ENCODE measurements around the gene LARP1B. TPM values are rescaled to one million over a fixed set of nuclear protein-coding genes. Genes with fewer than 3 reads are reported as not detected.

LARP1B gene
- total RNA-seq, 1 experiment from 2014 or later: 31.1 TPM

GRCh38 chr4:128241425-128241913 lies 180.4 kb downstream of the LARP1B start:
- H3K4me3 ChIP-seq (replicated peaks in 1 of 2; ENCODE audit: low read depth in 1 of 2, low read length in 2 of 2): no peak overlapping the region
- no peak overlapping the region for H2AFZ ChIP-seq (ENCODE audit: low read depth, low read length, poor library complexity, severe bottlenecking)
- no peaks in the 10 kb centered on the region for H3K9me2 ChIP-seq (ENCODE audit: insufficient read depth)
- H3K4me1 ChIP-seq (ENCODE audit: control insufficient read depth in 1 of 2, insufficient read depth in 2 of 2, low read length in 2 of 2): peaks cover 0 to 7% of the 10 kb centered on the region in 2 experiments; a peak in 1 of 4 replicates
- RAD21 ChIA-PET (ENCODE audit: low non-redundant PET in 1 of 2, low total read pairs in 2 of 2, uncharacterized antibody in 2 of 2, unreplicated experiment in 2 of 2): no interaction called here
- no peaks in the 10 kb centered on the region for H3K79me2 ChIP-seq (ENCODE audit: insufficient read depth, low read length)
- CTCF ChIA-PET: no interaction called here
- TF ChIP-seq POLR2A (IDR thresholded peaks at IDR 0.05; ENCODE audit: borderline replicate concordance, extremely low read depth, insufficient read depth, insufficient read length): no peak
- TF ChIP-seq YY1 (IDR thresholded peaks at IDR 0.05; ENCODE audit: extremely low read depth, insufficient replicate concordance, low read depth, low read length): no peak
- no peak for TF ChIP-seq EGR1 (IDR thresholded peaks at IDR 0.05; ENCODE audit: low read depth)
- TF ChIP-seq EZH2phosphoT487 (IDR thresholded peaks at IDR 0.05; ENCODE audit: borderline replicate concordance): no peak
- no peak for TF ChIP-seq SIN3A (IDR thresholded peaks at IDR 0.05; ENCODE audit: low read depth)
- no peak for TF ChIP-seq CBX3 (IDR thresholded peaks at IDR 0.05; ENCODE audit: low read depth)
- no peak for TF ChIP-seq CEBPB (IDR thresholded peaks at IDR 0.05; ENCODE audit: low read depth)
- TF ChIP-seq ATF3 (IDR thresholded peaks at IDR 0.05): no peak
- TF ChIP-seq, protein P1, sequence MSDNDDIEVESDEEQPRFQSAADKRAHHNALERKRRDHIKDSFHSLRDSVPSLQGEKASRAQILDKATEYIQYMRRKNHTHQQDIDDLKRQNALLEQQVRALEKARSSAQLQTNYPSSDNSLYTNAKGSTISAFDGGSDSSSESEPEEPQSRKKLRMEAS (IDR thresholded peaks at IDR 0.05): no peak
- TF ChIP-seq ZFX (IDR thresholded peaks at IDR 0.05): no peak
- H3K4me2 ChIP-seq (ENCODE audit: low read length): no peak overlapping the region
- H3K27ac ChIP-seq (ENCODE audit: low read depth, low read length): no peak overlapping the region
- intact Hi-C loops (cut with micrococcal nuclease): no loop called here
- POLR2A ChIA-PET: no interaction called here
- no TSS peak for BruUV-seq (replicated peaks)
- no peaks in the 10 kb centered on the region for H3K27me3 ChIP-seq (ENCODE audit: insufficient read depth, low read length)
- no peak for DNase-seq (ENCODE audit: low read depth, low spot score)
- H3K9ac ChIP-seq (ENCODE audit: low read length): no peak overlapping the region
- ATAC-seq: no peak
- no peaks in the 10 kb centered on the region for H4K20me1 ChIP-seq (ENCODE audit: insufficient read depth)
- no peaks in the 10 kb centered on the region for H3K36me3 ChIP-seq (ENCODE audit: control insufficient read depth in 1 of 2, insufficient read depth in 2 of 2, low read length in 2 of 2)
- no peaks in the 10 kb centered on the region for H3K9me3 ChIP-seq (ENCODE audit: control insufficient read depth in 1 of 2, insufficient read depth in 1 of 2, low read depth in 1 of 2, low read length in 2 of 2)

DNA sequence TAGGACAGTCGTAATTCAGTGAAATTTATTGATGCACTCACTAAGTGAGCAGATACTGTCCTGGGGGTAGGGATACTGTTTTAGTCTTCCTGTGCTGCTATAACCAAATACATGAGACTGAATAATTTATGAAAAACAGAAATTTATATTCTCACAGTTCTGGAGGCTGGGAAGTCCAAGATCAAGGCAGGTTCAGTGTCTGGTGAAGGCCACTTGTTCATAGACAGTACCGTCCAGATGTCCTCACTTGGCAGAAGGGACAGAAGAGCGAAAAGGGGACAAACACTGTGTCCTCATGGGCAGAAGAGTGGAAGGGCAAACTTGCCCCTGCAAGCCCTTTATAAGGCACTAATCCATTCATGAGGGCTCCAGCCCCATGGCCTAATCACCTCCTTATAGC lies 180.9 kb downstream of the LARP1B start:
- H3K27me3 ChIP-seq (ENCODE audit: insufficient read depth, low read length): no peaks in the 10 kb centered on the region
- no peak overlapping the region for H3K4me2 ChIP-seq (ENCODE audit: low read length)
- H3K9me3 ChIP-seq (ENCODE audit: control insufficient read depth in 1 of 2, insufficient read depth in 1 of 2, low read depth in 1 of 2, low read length in 2 of 2): no peaks in the 10 kb centered on the region
- peaks cover 0 to 7% of the 10 kb centered on the region in 2 experiments; a peak in 1 of 4 replicates for H3K4me1 ChIP-seq (ENCODE audit: control insufficient read depth in 1 of 2, insufficient read depth in 2 of 2, low read length in 2 of 2)
- no peaks in the 10 kb centered on the region for H4K20me1 ChIP-seq (ENCODE audit: insufficient read depth)
- no TSS peak for BruUV-seq (replicated peaks)
- H3K27ac ChIP-seq (ENCODE audit: low read depth, low read length): no peak overlapping the region
- no peaks in the 10 kb centered on the region for H3K79me2 ChIP-seq (ENCODE audit: insufficient read depth, low read length)
- no peaks in the 10 kb centered on the region for H3K9me2 ChIP-seq (ENCODE audit: insufficient read depth)
- POLR2A ChIA-PET: no interaction called here
- no peak overlapping the region for H3K9ac ChIP-seq (ENCODE audit: low read length)
- H3K4me3 ChIP-seq (replicated peaks in 1 of 2; ENCODE audit: low read depth in 1 of 2, low read length in 2 of 2): no peak overlapping the region
- H2AFZ ChIP-seq (ENCODE audit: low read depth, low read length, poor library complexity, severe bottlenecking): no peak overlapping the region
- ATAC-seq: no peak
- H3K36me3 ChIP-seq (ENCODE audit: control insufficient read depth in 1 of 2, insufficient read depth in 2 of 2, low read length in 2 of 2): no peaks in the 10 kb centered on the region
- no peak for TF ChIP-seq EZH2phosphoT487 (IDR thresholded peaks at IDR 0.05; ENCODE audit: borderline replicate concordance)
- TF ChIP-seq EZH2 (IDR thresholded peaks at IDR 0.05): no peak
- no peak for TF ChIP-seq ZBTB33 (IDR thresholded peaks at IDR 0.05; ENCODE audit: extremely low read depth, insufficient replicate concordance, low read length)
- TF ChIP-seq, protein P1 (IDR thresholded peaks at IDR 0.05): no peak
- TF ChIP-seq YY1 (IDR thresholded peaks at IDR 0.05; ENCODE audit: extremely low read depth, insufficient replicate concordance, low read depth, low read length): no peak
- no peak for TF ChIP-seq ZNF274 (IDR thresholded peaks at IDR 0.05; ENCODE audit: low read depth, low read length)
- TF ChIP-seq ELF1 (IDR thresholded peaks at IDR 0.05; ENCODE audit: borderline replicate concordance, low read depth): no peak
- no peak for TF ChIP-seq EGR1 (IDR thresholded peaks at IDR 0.05; ENCODE audit: low read depth)
- RAD21 ChIA-PET (ENCODE audit: low non-redundant PET in 1 of 2, low total read pairs in 2 of 2, uncharacterized antibody in 2 of 2, unreplicated experiment in 2 of 2): no interaction called here
- CTCF ChIA-PET: no interaction called here
- intact Hi-C loops (cut with micrococcal nuclease): no loop called here
- no peak for DNase-seq (ENCODE audit: low read depth, low spot score)
